PC-9 (cell line): Measurements from ENCODE around the gene GSG1. TPM values are rescaled to one million over a fixed set of nuclear protein-coding genes. Genes with fewer than 3 reads are reported as not detected.

Experiments used
- BruUV-seq: library from RNA; stranded (reverse); fragments of 400-500 nt; replicated peaks from 2 replicates; lab custom pipeline; 2021; lab: Mats Ljungman, UMichigan
- CTCF ChIA-PET: fragments of 300-600 bp; sonication (Branson Sonifier 250); formaldehyde crosslinking; loops from one replicate; lab custom pipeline; 2022; ENCODE audit warnings: antibody characterized with exemption; lab: Charles Lee
- POLR2A ChIA-PET: fragments of 300-600 bp; sonication (Branson Sonifier 250); formaldehyde crosslinking; loops from one replicate; lab custom pipeline; 2022; ENCODE audit warnings: antibody characterized with exemption; ENCODE audit not compliant: unreplicated experiment; lab: Charles Lee
- DNase-seq, 2 experiments: peaks; one replicate each; pipeline versions ENCODE4 v3.0.0 to v3.0.0-alpha.2; 2015 to 2022; ENCODE audit warnings: mixed read lengths in 1 of 2
- H2AFZ ChIP-seq: fragments of 200-600 bp; sonication (generic); 2 replicates; pipeline ENCODE4 v1.8.1; 2017; ENCODE audit warnings: antibody characterized with exemption
- H3F3A ChIP-seq: fragments of 200-600 bp; sonication (generic); 2 replicates; pipeline ENCODE4 v1.8.1; 2017; ENCODE audit warnings: antibody characterized with exemption, mild to moderate bottlenecking, low read depth; ENCODE audit not compliant: insufficient read depth
- H3K27ac ChIP-seq: fragments of 200-600 bp; sonication (generic); 2 replicates; pipeline ENCODE4 v1.6.1; 2016; ENCODE audit warnings: mixed run types
- H3K27me3 ChIP-seq: fragments of 200-600 bp; sonication (generic); 2 replicates; pipeline ENCODE4 v1.6.1; 2016; ENCODE audit warnings: low read depth, mixed run types; ENCODE audit not compliant: insufficient read depth
- H3K36me3 ChIP-seq: fragments of 200-600 bp; sonication (generic); 2 replicates; pipeline ENCODE4 v1.6.1; 2016; ENCODE audit warnings: low read depth, mixed run types
- H3K4me1 ChIP-seq: fragments of 200-600 bp; sonication (generic); replicated peaks from 2 replicates; pipeline ENCODE4 v1.6.1; 2016; ENCODE audit warnings: mixed run types; ENCODE audit not compliant: insufficient read depth
- H3K4me2 ChIP-seq: fragments of 200-600 bp; sonication (generic); 2 replicates; pipeline ENCODE4 v1.6.1; 2017; ENCODE audit warnings: mixed run types
- H3K4me3 ChIP-seq: fragments of 200-600 bp; sonication (generic); 2 replicates; pipeline ENCODE4 v1.6.1; 2016; ENCODE audit warnings: mixed run types
- H3K79me2 ChIP-seq: fragments of 200-600 bp; sonication (generic); 2 replicates; pipeline ENCODE4 v1.6.1; 2017; ENCODE audit warnings: low read depth, mixed run types
- H3K9me2 ChIP-seq: fragments of 200-600 bp; sonication (generic); 2 replicates; pipeline ENCODE4 v1.8.1; 2017; ENCODE audit warnings: mild to moderate bottlenecking; ENCODE audit not compliant: insufficient read depth
- H3K9me3 ChIP-seq: fragments of 200-600 bp; sonication (generic); 2 replicates; pipeline ENCODE4 v1.8.1; 2016; ENCODE audit warnings: low read depth; ENCODE audit not compliant: insufficient read depth
- H4K20me1 ChIP-seq: fragments of 200-600 bp; sonication (generic); 2 replicates; pipeline ENCODE4 v1.8.1; 2017; ENCODE audit not compliant: insufficient read depth
- CTCF ChIP-seq: fragments of 200-600 bp; sonication (generic); conservative IDR thresholded peaks from 2 replicates; pipeline ENCODE4 v1.6.1; 2017; ENCODE audit warnings: mixed run types, antibody characterized with exemption, mild to moderate bottlenecking, moderate library complexity
- EZH2 ChIP-seq: fragments of 200-600 bp; sonication (generic); IDR thresholded peaks from 2 replicates; pipeline ENCODE4 v1.8.0; 2017; ENCODE audit warnings: antibody characterized with exemption, low read depth
- intact Hi-C: fragments of 100-400 bp; cut with micrococcal nuclease; formaldehyde crosslinking; loops from one replicate; pipeline ENCODE4 v1.10.0; 2022; ENCODE audit not compliant: unreplicated experiment
- total RNA-seq: library from RNA; stranded (reverse); gene quantifications from 2 replicates; pipeline ENCODE4 v1.2.3, GENCODE V29; 2021

Gene GSG1
- total RNA-seq, 1 experiment from 2014 or later, result 0.41 TPM

GRCh38 chr12:13052421-13052820 lies 51.0 kb downstream of the GSG1 start:
- TF ChIP-seq CTCF (no peak), EZH2 (no peak)
- POLR2A ChIA-PET, result no interaction called here

GRCh38 chr12:13049816-13050215 lies 53.7 kb downstream of the GSG1 start:
- ChIA-PET CTCF (no interaction called here), POLR2A (no interaction called here)
- H4K20me1 ChIP-seq, result no peaks in the 10 kb centered on the region
- H3K9me2 ChIP-seq, result no peaks in the 10 kb centered on the region
- no peaks in the 10 kb centered on the region for H3K79me2 ChIP-seq
- no TSS peak for BruUV-seq
- no peak overlapping the region for H2AFZ ChIP-seq
- peaks cover 3% of the 10 kb centered on the region; the same call in 1 of the 2 replicates for H3K36me3 ChIP-seq
- intact Hi-C loops, result no loop called here
- H3K4me1 ChIP-seq, result peaks cover 11% of the 10 kb centered on the region; the same call in 1 of the 2 replicates
- no peaks in the 10 kb centered on the region for H3K27me3 ChIP-seq
- peaks cover 17% of the 10 kb centered on the region for H3K9me3 ChIP-seq
- no peak overlapping the region for H3K27ac ChIP-seq
- H3F3A ChIP-seq, result peaks cover 12% of the 10 kb centered on the region
- no peak for DNase-seq
- TF ChIP-seq EZH2 (no peak), CTCF (no peak)
- H3K4me3 ChIP-seq, result no peak overlapping the region
- H3K4me2 ChIP-seq, result no peak overlapping the region

More at GRCh38 chr12:13052421-13052820, 51.0 kb downstream of the GSG1 start:
- H3K27me3 ChIP-seq, result no peaks in the 10 kb centered on the region
- H3F3A ChIP-seq, result peaks cover 8% of the 10 kb centered on the region
- H3K36me3 ChIP-seq, result peaks cover 3% of the 10 kb centered on the region; the same call in 1 of the 2 replicates
- H3K79me2 ChIP-seq, result no peaks in the 10 kb centered on the region
- H4K20me1 ChIP-seq, result no peaks in the 10 kb centered on the region
- no peak overlapping the region for H3K4me3 ChIP-seq
- H3K9me3 ChIP-seq, result peaks cover 17% of the 10 kb centered on the region
- H3K9me2 ChIP-seq, result no peaks in the 10 kb centered on the region
- intact Hi-C loops, result no loop called here
- no peaks in the 10 kb centered on the region for H3K4me1 ChIP-seq
- no peak for DNase-seq
- H2AFZ ChIP-seq, result no peak overlapping the region
- BruUV-seq, result no TSS peak
- no peak overlapping the region for H3K27ac ChIP-seq
- CTCF ChIA-PET, result interaction anchor here (1.2 kb wide), 1 partner anchor 28 kb away, joined by 5 read pairs; no protein-coding TSS in a partner anchor
- H3K4me2 ChIP-seq, result no peak overlapping the region

GRCh38 chr12:13046964-13047363 lies 56.5 kb downstream of the GSG1 start:
- POLR2A ChIA-PET, result no interaction called here
- Histone ChIP-seq H3K4me2 (no peak overlapping the region), H3F3A (0 out of 2 replicates have a peak, but pooled peaks cover 4% of the 10 kb centered on the region), H3K27ac (no peak overlapping the region), H4K20me1 (no peaks in the 10 kb centered on the region), H3K4me1 (peaks cover 11% of the 10 kb centered on the region; the same call in 1 of the 2 replicates), H3K4me3 (no peak overlapping the region), H3K9me2 (no peaks in the 10 kb centered on the region), H3K36me3 (no peaks in the 10 kb centered on the region), H2AFZ (no peak overlapping the region), H3K79me2 (no peaks in the 10 kb centered on the region), H3K9me3 (peaks cover 1% of the 10 kb centered on the region; the same call in 1 of the 2 replicates), H3K27me3 (no peaks in the 10 kb centered on the region)
- no peak for TF ChIP-seq EZH2
- TF ChIP-seq CTCF, result no peak
- intact Hi-C loops, result no loop called here
- CTCF ChIA-PET, result interaction anchor here (0.9 kb wide), 1 partner anchor 315 kb away, joined by 3 read pairs; no protein-coding TSS in a partner anchor
- BruUV-seq, result no TSS peak
- no peak for DNase-seq
